Prostate gland (tissue), 2 donors: ENCODE measurements around the gene PTTG1IP2.

Experiments
- POLR2A ChIP-seq: fragments of 450-650 bp; IDR thresholded peaks from one replicate; pipeline ENCODE4 v1.6.1; 2016; ENCODE audit warnings: antibody characterized with exemption, mild to moderate bottlenecking
- POLR2AphosphoS5 ChIP-seq: sonication (generic); formaldehyde crosslinking; IDR thresholded peaks from one replicate; pipeline ENCODE4 v1.6.1; 2017; ENCODE audit warnings: antibody characterized with exemption
- TF ChIP-seq, protein P1 (sequence below), 4 experiments: fragments of 200-600 bp in 2 of 4; fragments of 450-650 bp in 2 of 4; sonication (generic) in 2 of 4; IDR thresholded peaks; 1 replicate in 3 of 4; 2 replicates in 1 of 4; pipeline ENCODE4 v1.5.1; 2016 to 2019; ENCODE audit warnings: antibody characterized with exemption in 4 of 4, mild to moderate bottlenecking in 2 of 4, moderate library complexity in 2 of 4

DNA sequence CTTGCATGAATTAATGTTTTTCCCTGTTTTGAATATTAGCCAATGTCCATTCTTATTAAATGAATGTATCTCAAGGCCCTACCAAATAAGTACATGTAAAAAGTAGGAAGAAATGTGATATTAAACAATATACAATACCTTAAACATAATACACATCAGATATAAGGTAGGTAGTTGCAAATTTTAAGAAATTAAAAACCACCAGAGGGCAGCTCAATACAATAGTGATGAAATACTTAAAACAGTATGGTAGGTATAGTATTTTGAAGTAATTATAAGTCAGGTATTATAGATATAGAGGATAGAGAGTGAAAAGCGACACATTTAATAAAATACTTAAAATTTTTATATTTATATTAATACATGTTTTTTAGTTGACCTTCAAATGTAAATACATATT lies 83.1 kb downstream of the PTTG1IP2 start:
- TF ChIP-seq, protein P1, sequence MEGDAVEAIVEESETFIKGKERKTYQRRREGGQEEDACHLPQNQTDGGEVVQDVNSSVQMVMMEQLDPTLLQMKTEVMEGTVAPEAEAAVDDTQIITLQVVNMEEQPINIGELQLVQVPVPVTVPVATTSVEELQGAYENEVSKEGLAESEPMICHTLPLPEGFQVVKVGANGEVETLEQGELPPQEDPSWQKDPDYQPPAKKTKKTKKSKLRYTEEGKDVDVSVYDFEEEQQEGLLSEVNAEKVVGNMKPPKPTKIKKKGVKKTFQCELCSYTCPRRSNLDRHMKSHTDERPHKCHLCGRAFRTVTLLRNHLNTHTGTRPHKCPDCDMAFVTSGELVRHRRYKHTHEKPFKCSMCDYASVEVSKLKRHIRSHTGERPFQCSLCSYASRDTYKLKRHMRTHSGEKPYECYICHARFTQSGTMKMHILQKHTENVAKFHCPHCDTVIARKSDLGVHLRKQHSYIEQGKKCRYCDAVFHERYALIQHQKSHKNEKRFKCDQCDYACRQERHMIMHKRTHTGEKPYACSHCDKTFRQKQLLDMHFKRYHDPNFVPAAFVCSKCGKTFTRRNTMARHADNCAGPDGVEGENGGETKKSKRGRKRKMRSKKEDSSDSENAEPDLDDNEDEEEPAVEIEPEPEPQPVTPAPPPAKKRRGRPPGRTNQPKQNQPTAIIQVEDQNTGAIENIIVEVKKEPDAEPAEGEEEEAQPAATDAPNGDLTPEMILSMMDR (IDR thresholded peaks at IDR 0.05) = peak in 3 of 4 experiments; percentile 22 to 33 (median 24)
- TF ChIP-seq POLR2A = no peak
- TF ChIP-seq POLR2AphosphoS5 = no peak
